Retinal pigment epithelial cell (primary cell): ENCODE data around the gene PRKN.

ENCODE experiments used
- DNase-seq: peaks from one replicate; pipeline ENCODE4 v3.0.0-alpha.2; 2010; ENCODE audit warnings: low read depth
- H3K4me3 ChIP-seq: 2 replicates; pipeline ENCODE4 v1.5.1; 2011; ENCODE audit warnings: mild to moderate bottlenecking, low read length, control low read depth, moderate library complexity
- CTCF ChIP-seq: conservative IDR thresholded peaks from 2 replicates; pipeline ENCODE4 v1.5.1; 2011; ENCODE audit warnings: low read depth, low read length, control low read depth, inconsistent platforms

PRKN gene

GRCh38 chr6:161644521-161644920, 1083.0 kb downstream of the PRKN start:
- no peak overlapping the region for H3K4me3 ChIP-seq
- DNase-seq = no peak
- no peak for TF ChIP-seq CTCF

- H3K4me3 ChIP-seq = no peak overlapping the region
- no peak for TF ChIP-seq CTCF
- DNase-seq = no peak
These were observed 1086.4 kb downstream of the PRKN start for GRCh38 chr6:161641175-161641574.

- H3K4me3 ChIP-seq = no peak overlapping the region
- no peak for DNase-seq
- no peak for TF ChIP-seq CTCF
These were observed 1087.8 kb downstream of the PRKN start for GRCh38 chr6:161639772-161640171.

- DNase-seq = no peak
- TF ChIP-seq CTCF = no peak
- H3K4me3 ChIP-seq = no peak overlapping the region
These were observed 1089.9 kb downstream of the PRKN start for GRCh38 chr6:161637658-161638057.

GRCh38 chr6:161636882-161637430, 1090.6 kb downstream of the PRKN start:
- no peak for DNase-seq
- no peak overlapping the region for H3K4me3 ChIP-seq
- no peak for TF ChIP-seq CTCF

GRCh38 chr6:161635975-161636374, 1091.6 kb downstream of the PRKN start:
- no peak for TF ChIP-seq CTCF
- DNase-seq = no peak
- no peak overlapping the region for H3K4me3 ChIP-seq

- H3K4me3 ChIP-seq = no peak overlapping the region
- no peak for DNase-seq
- no peak for TF ChIP-seq CTCF
These were observed 1092.7 kb downstream of the PRKN start for GRCh38 chr6:161634916-161635315.
